NCI-H146 treated with DMSO at 0.1 percent for 48 hours (cell line): ENCODE results near the gene MTA1.

Experiments
- DNase-seq: peaks from one replicate; lab custom pipeline; 2025; ENCODE audit not compliant: unreplicated experiment; lab: John Stamatoyannopoulos, UW

Gene MTA1

DNA sequence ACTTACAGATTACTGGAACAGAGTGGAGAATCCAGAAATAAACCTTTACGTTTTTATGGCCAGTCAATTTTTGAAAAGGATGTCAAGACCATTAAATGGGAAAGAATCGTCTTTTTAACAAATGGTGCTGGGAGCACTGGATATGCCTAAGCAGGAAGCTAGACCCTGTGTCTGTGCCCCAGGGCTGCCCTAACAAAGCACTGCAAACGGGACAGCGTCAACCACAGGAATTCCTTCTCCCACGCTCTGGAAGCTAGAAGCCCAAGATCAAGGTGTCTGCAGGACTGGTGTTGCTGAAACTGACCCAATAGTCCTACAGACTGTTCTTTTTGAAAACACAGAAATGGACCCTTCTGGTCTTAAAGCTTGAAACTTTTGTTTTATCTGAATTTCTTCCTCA, 97.5 kb downstream of the MTA1 start:
- DNase-seq: no peak

DNA sequence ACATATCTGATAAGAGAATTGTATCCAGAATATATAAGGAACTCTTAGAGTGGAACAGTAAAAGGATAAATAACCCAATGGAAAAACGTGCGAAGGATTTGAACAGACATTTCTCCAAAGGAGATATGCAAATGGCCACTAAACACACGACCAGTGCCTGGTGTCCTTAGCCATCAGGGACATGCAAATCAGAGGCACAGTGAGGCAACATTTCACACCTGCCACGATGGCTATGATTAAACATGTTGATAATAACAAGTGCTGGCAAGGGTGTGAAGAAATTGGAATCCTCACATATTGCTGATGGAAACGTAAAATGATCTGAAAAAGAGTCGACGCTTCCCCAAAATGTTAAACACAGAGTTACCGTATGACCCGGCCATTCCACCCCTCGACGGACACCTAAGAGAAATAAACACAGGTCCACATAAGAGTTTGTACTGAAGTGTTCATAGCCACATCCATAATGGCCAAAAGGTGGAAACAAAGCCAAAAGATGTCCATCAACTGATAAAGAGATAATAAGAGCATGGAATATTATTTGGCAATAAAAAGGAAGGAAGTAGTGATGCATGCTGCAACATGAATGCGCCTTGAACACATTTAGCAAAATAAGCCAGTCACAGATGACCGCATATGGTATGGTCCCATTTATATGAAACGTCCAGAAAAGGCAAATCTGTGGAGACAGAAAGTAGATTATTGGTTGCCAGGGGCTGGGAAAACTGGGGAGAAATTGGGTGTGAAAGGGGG, 100.5 kb downstream of the MTA1 start:
- DNase-seq: no peak
